B cell (primary cell): Measurements from ENCODE around the gene ZNF280A. TPM values are rescaled to one million over a fixed set of nuclear protein-coding genes. Genes with fewer than 3 reads are reported as not detected.
A peak's percentile ranks its signal among the peaks of the same experiment; 100 is the strongest.

Experiments used
- ATAC-seq: fragments of 200-7000 bp; cut with Tn5 transposase; one replicate; pipeline ENCODE4 v1.10.0; 2021; ENCODE audit warnings: low read depth, mild to moderate bottlenecking, moderate number of reproducible peaks, moderate library complexity
- CTCF ChIA-PET: fragments of 350-600 bp; sonication (Branson Sonifier 250); formaldehyde crosslinking; loops from one replicate; lab custom pipeline; 2021; ENCODE audit warnings: antibody characterized with exemption, inconsistent platforms; lab: Charles Lee
- POLR2A ChIA-PET: fragments of 350-600 bp; sonication (Branson Sonifier 250); formaldehyde crosslinking; loops from one replicate; lab custom pipeline; 2021; ENCODE audit warnings: antibody characterized with exemption; lab: Charles Lee
- DNase-seq: peaks from one replicate; pipeline ENCODE4 v3.0.0; 2013
- H2AFZ ChIP-seq: 2 replicates; pipeline ENCODE4 v1.6.1; 2012; ENCODE audit warnings: mild to moderate bottlenecking, low read depth, low read length; ENCODE audit not compliant: insufficient read depth, poor library complexity, severe bottlenecking
- H3K27ac ChIP-seq, 2 donors: 1 replicate in 1 of 2; 2 replicates in 1 of 2; pipeline ENCODE4 v1.5.1; 2012 to 2013; ENCODE audit warnings: low read length in 2 of 2, mild to moderate bottlenecking in 2 of 2, moderate library complexity in 1 of 2
- H3K27me3 ChIP-seq, 4 experiments: fragments of 200-600 bp in 1 of 4; sonication (generic) in 1 of 4; replicated peaks in 1 of 4; 1 replicate in 2 of 4; 2 replicates in 2 of 4; pipeline versions ENCODE4 v1.6.1 to v1.7.0; 2013 to 2016; ENCODE audit warnings: low read length in 3 of 4, mild to moderate bottlenecking in 2 of 4, mixed read lengths in 1 of 4, moderate library complexity in 1 of 4; ENCODE audit not compliant: insufficient read depth in 4 of 4, control insufficient read depth in 3 of 4; ENCODE audit errors: control extremely low read depth in 1 of 4
- H3K36me3 ChIP-seq, 2 experiments: replicated peaks in 1 of 2; 1 replicate in 1 of 2; 2 replicates in 1 of 2; pipeline versions ENCODE4 v1.6.1 to v1.7.1; 2013; ENCODE audit warnings: low read length in 1 of 2; ENCODE audit not compliant: insufficient read depth in 2 of 2, control insufficient read depth in 1 of 2; ENCODE audit errors: control extremely low read depth in 1 of 2, extremely low read depth in 1 of 2
- H3K4me1 ChIP-seq, 2 donors: fragments of 200-600 bp in 1 of 2; sonication (generic) in 1 of 2; 1 replicate in 1 of 2; 2 replicates in 1 of 2; pipeline versions ENCODE4 v1.5.1 to v1.6.1; 2013 to 2017; ENCODE audit warnings: low read length in 2 of 2; ENCODE audit not compliant: control insufficient read depth in 2 of 2, insufficient read depth in 2 of 2
- H3K4me2 ChIP-seq: replicated peaks from 2 replicates; pipeline ENCODE3; 2012; ENCODE audit warnings: mild to moderate bottlenecking, low read depth, low read length; ENCODE audit not compliant: poor library complexity, severe bottlenecking
- H3K4me3 ChIP-seq, 5 experiments: fragments of 200-600 bp in 1 of 5; sonication (generic) in 1 of 5; 1 replicate in 3 of 5; 2 replicates in 2 of 5; pipeline versions ENCODE4 v1.5.1 to v1.7.0; 2011 to 2016; ENCODE audit warnings: low read length in 4 of 5, mild to moderate bottlenecking in 4 of 5, low read depth in 2 of 5, control low read depth in 1 of 5, moderate library complexity in 1 of 5; ENCODE audit not compliant: insufficient read depth in 1 of 5; ENCODE audit errors: control extremely low read depth in 1 of 5, extremely low read depth in 1 of 5
- H3K79me2 ChIP-seq: fragments of 200-600 bp; sonication (generic); one replicate; pipeline ENCODE4 v1.6.0; 2016; ENCODE audit warnings: low read length; ENCODE audit not compliant: control insufficient read depth, insufficient read depth
- H3K9ac ChIP-seq: fragments of 200-600 bp; sonication (generic); 2 replicates; pipeline ENCODE4 v1.6.1; 2017; ENCODE audit warnings: mild to moderate bottlenecking, low read length, moderate library complexity
- H3K9me3 ChIP-seq, 3 donors: one replicate each; pipeline versions ENCODE4 v1.6.1 to v1.7.1; 2013; ENCODE audit warnings: low read length in 2 of 3; ENCODE audit not compliant: control insufficient read depth in 2 of 3, insufficient read depth in 1 of 3; ENCODE audit errors: control extremely low read depth in 1 of 3
- H4K20me1 ChIP-seq: 2 replicates; pipeline ENCODE4 v1.6.0; 2012; ENCODE audit warnings: mild to moderate bottlenecking, low read length; ENCODE audit not compliant: insufficient read depth, control insufficient read depth, poor library complexity, severe bottlenecking
- H3K27ac Mint-ChIP-seq: one replicate; pipeline ENCODE4 v1.8.0; 2021; ENCODE audit warnings: mixed read lengths
- H3K27me3 Mint-ChIP-seq: one replicate; pipeline ENCODE4 v1.8.0; 2021; ENCODE audit warnings: mixed read lengths
- H3K4me1 Mint-ChIP-seq: one replicate; pipeline ENCODE4 v1.8.0; 2021; ENCODE audit warnings: mixed read lengths
- H3K4me3 Mint-ChIP-seq: one replicate; pipeline ENCODE4 v1.8.0; 2021; ENCODE audit warnings: mixed read lengths
- H3K9me3 Mint-ChIP-seq: one replicate; pipeline ENCODE4 v1.8.0; 2022; ENCODE audit warnings: mixed read lengths; ENCODE audit not compliant: insufficient read depth
- EZH2 ChIP-seq: IDR thresholded peaks from 2 replicates; pipeline ENCODE4 v1.6.1; 2012; ENCODE audit warnings: borderline replicate concordance, low read depth, mild to moderate bottlenecking, moderate library complexity, low read length; ENCODE audit not compliant: insufficient read depth, poor library complexity, severe bottlenecking
- WGBS: methylation state at CpG from one replicate; pipeline ENCODE4 v1.1.5; 2013; ENCODE audit warnings: missing lambda C conversion rate; ENCODE audit not compliant: insufficient coverage; 5-methylcytosine and 5-hydroxymethylcytosine counted together
- intact Hi-C: fragments of 100-400 bp; cut with micrococcal nuclease; formaldehyde crosslinking; loops from one replicate; pipeline ENCODE4 v1.10.0; 2022
- polyA plus RNA-seq: library from polyadenylated mRNA; depleted of rRNA; stranded (reverse); fragments of >200 nt; gene quantifications from 2 replicates; pipeline ENCODE4 v1.2.3, GENCODE V29; 2012
- total RNA-seq, 2 donors: library from RNA; stranded (reverse); fragments of 120-200 nt in 1 of 2; gene quantifications; 1 replicate in 1 of 2; 2 replicates in 1 of 2; pipeline versions ENCODE4 v1.2.3 to v1.2.4, GENCODE V29; 2013 to 2022
- TF ChIP-seq, protein P1 (sequence below): fragments of 200-600 bp; IDR thresholded peaks from one replicate; pipeline ENCODE4 v1.8.0; 2022; ENCODE audit warnings: antibody characterized with exemption, mild to moderate bottlenecking

The ZNF280A gene
- total and polyA plus RNA-seq, 2 donors (not counting 1 experiment from before 2014, with no cell fraction given), result not detected

DNA sequence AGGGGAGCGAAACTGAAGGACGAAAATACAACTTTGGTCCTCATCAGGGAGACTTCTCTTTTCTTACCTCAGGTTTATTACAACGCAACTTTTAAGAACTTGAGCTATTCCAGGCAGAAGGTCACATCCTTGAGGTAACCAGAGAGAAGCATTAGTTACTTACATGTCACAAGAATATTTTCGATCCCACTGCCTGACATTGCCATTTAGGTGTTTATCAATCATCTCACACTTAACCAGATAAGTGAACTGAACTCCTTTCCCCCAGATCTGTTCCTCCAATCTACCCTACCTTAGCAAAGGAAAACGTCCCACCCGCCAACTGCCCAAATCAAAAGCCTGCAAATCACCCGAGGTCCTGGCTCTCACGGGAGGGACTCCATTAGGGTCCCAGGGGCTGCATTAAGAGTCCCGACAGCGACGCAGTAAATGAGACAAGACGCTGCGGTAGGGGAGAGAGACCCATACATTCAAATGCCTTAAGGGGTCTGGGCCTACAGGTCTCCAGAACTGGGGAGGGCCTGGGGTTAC is 12.3 kb downstream of the ZNF280A start:
- Histone ChIP-seq H3K4me3 (peak overlapping the region; percentile 4 to 80 (median 73)), H3K9ac (peak overlapping the region; percentile 79), H3K36me3 (peaks cover 0 to 8% of the 10 kb centered on the region in 2 experiments), H3K27ac (peak overlapping the region in 1 of 2 donors; percentile 67), H3K4me1 (peaks cover 7 to 16% of the 10 kb centered on the region in 2 donors), H4K20me1 (no peaks in the 10 kb centered on the region), H3K4me2 (peak overlapping the region; percentile 94), H2AFZ (peak overlapping the region; percentile 96), H3K79me2 (no peaks in the 10 kb centered on the region), H3K9me3 (peaks cover 0 to 8% (median 5%) of the 10 kb centered on the region in 3 donors), H3K27me3 (no peaks in the 10 kb centered on the region)
- 35% methylated on average over 9 of the region's 13 CpGs for WGBS
- H3K4me1 Mint-ChIP-seq, result peaks cover 10% of the 10 kb centered on the region
- peaks cover 2% of the 10 kb centered on the region for H3K9me3 Mint-ChIP-seq
- H3K27me3 Mint-ChIP-seq, result peaks cover 2% of the 10 kb centered on the region
- POLR2A ChIA-PET, result no interaction called here
- CTCF ChIA-PET, result interaction anchor here (1.1 to 2.4 kb wide), 5 partner anchors 31 to 281 kb away, joined by 3 to 12 read pairs (median 3); no protein-coding TSS in a partner anchor
- DNase-seq (peak; percentile 7), ATAC-seq (no peak)
- intact Hi-C loops, result loop anchor here (5.0 kb wide), 1 partner anchor 56 kb away; no protein-coding TSS in a partner anchor
- H3K27ac Mint-ChIP-seq, result peak overlapping the region; percentile 59
- peak overlapping the region; percentile 71 for H3K4me3 Mint-ChIP-seq
- TF ChIP-seq, protein P1, sequence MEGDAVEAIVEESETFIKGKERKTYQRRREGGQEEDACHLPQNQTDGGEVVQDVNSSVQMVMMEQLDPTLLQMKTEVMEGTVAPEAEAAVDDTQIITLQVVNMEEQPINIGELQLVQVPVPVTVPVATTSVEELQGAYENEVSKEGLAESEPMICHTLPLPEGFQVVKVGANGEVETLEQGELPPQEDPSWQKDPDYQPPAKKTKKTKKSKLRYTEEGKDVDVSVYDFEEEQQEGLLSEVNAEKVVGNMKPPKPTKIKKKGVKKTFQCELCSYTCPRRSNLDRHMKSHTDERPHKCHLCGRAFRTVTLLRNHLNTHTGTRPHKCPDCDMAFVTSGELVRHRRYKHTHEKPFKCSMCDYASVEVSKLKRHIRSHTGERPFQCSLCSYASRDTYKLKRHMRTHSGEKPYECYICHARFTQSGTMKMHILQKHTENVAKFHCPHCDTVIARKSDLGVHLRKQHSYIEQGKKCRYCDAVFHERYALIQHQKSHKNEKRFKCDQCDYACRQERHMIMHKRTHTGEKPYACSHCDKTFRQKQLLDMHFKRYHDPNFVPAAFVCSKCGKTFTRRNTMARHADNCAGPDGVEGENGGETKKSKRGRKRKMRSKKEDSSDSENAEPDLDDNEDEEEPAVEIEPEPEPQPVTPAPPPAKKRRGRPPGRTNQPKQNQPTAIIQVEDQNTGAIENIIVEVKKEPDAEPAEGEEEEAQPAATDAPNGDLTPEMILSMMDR, result no peak

DNA sequence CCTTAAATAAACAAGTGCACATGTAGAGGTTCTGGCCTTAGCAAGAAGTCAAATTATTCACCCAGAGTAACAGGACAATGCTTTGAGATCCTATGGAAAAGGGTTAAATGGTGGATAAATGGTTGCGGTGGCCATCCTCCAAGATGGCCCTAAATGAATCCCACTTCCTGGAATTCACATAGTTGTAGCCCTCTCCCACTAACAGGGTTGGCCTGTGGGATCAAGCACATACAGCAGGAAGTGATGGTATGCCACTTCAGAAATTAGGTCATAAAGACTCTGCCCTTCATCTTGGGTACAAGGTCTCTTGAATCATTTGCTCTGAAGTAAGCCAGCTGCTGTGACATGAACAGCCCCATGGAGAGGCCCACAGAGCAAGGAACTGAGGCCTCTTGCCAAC is 13.3 kb downstream of the ZNF280A start:
- DNase-seq, result no peak
- Mint-ChIP-seq H3K27ac (no peak overlapping the region), H3K4me3 (no peak overlapping the region), H3K27me3 (no peaks in the 10 kb centered on the region), H3K4me1 (peaks cover 10% of the 10 kb centered on the region), H3K9me3 (peaks cover 2% of the 10 kb centered on the region)
- H3K27ac ChIP-seq, result no peak overlapping the region
- H3K9me3 ChIP-seq, result peaks cover 0 to 8% (median 5%) of the 10 kb centered on the region in 3 donors
- no peak overlapping the region for H2AFZ ChIP-seq
- intact Hi-C loops, result loop anchor here (5.0 kb wide), 1 partner anchor 54 kb away; no protein-coding TSS in a partner anchor
- no peaks in the 10 kb centered on the region for H4K20me1 ChIP-seq
- no peak for ATAC-seq
- no peaks in the 10 kb centered on the region for H3K79me2 ChIP-seq
- H3K4me1 ChIP-seq, result peaks cover 7 to 16% of the 10 kb centered on the region in 2 donors
- peaks cover 0 to 8% of the 10 kb centered on the region in 2 experiments for H3K36me3 ChIP-seq
- no peak for TF ChIP-seq EZH2
- TF ChIP-seq, protein P1, result no peak
- H3K9ac ChIP-seq, result no peak overlapping the region
- H3K27me3 ChIP-seq, result no peaks in the 10 kb centered on the region
- no CpG with 5 or more reads among the region's 1 CpG for WGBS
- ChIA-PET CTCF (interaction anchor here (1.4 kb wide), 1 partner anchor 43 kb away, joined by 3 read pairs; no protein-coding TSS in a partner anchor), POLR2A (no interaction called here)
- H3K4me3 ChIP-seq, result no peak overlapping the region
- H3K4me2 ChIP-seq, result no peak overlapping the region
